Frontal cortex (tissue), 4 donors: ENCODE measurements around the gene ABHD14A. TPM values are rescaled to one million over a fixed set of nuclear protein-coding genes. Genes with fewer than 3 reads are reported as not detected.
"Not testable (repeated sequence)": the region's sequence is repeated elsewhere in the genome, so short reads cannot be mapped to it uniquely, and the experiment has no call there.

Source experiments
- DNase-seq, 2 donors: peaks; one replicate each; pipeline ENCODE4 v3.0.0; 2012; ENCODE audit warnings: low spot score in 2 of 2
- FAIRE-seq: peaks from 2 replicates; lab custom pipeline; 2012; peaks lifted over from hg19 to GRCh38; lab: Jason Lieb, UNC
- total RNA-seq: library from RNA; depleted of rRNA; stranded (reverse); fragments of >200 nt; gene quantifications from one replicate; pipeline ENCODE4 v1.2.3, GENCODE V29; 2014
- donor health status: control.
- donor health status: control.
- donor health status: control.

Gene ABHD14A
- total RNA-seq, 1 donor from 2014 or later = 22.8 TPM

DNA sequence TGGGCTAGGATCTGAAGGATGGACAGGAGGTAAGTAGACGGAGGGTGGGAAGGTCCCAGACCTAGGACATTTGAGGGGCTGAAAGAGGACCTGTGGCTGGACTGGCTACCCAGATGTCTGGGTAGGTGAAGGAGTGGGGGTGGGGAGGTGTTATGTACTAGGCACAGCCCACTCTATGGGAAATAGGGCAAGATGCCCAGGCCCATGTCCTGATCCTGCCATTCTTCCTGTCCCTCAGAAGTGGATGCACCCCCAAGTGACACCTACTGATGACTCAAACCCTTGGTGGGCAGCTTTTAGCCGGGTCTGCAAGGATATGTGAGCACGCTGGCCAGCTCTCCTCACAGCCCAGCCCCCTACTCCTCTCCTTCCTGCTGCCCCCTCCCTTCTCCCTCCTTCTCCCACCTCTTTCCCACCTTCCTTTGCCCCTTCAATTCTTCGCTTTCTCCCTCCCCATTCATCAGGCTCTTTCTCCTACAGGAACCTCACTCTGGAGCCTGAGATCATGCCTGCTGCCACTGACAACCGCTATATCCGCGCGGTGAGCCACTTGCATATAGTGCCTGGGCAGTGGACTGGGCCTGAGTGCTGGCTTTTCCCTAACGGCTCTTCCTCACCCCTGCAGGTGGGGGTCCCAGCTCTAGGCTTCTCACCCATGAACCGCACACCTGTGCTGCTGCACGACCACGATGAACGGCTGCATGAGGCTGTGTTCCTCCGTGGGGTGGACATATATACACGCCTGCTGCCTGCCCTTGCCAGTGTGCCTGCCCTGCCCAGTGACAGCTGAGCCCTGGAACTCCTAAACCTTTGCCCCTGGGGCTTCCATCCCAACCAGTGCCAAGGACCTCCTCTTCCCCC, 13.7 kb downstream of the ABHD14A start:
- FAIRE-seq = no peak
- no peak for DNase-seq

DNA sequence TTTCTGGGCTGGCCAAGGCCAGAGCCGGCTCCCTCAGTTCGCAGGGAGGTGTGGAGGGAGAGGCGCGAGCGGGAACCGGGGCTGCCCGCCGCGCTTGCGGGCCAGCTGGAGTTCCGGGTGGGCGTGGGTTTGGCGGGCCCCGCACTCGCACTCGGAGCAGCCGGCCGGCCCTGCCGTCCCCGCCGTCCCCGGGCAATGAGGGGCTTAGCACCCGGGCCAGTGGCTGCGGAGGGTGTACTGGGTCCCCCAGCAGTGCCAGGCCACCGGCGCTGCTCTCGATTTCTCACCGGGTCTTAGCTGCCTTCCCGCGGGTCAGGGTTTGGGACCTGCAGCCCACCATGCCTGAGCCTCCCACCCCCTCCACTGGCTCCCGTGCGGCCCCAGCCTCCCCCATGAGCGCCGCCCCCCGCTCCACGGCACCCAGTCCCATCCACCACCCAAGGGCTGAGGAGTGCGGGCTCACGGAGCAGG, 15.7 kb downstream of the ABHD14A start:
- DNase-seq, FAIRE-seq: not testable (repeated sequence)

GRCh38 chr3:51992017-51992682, 17.3 kb downstream of the ABHD14A start:
- DNase-seq (no peak), FAIRE-seq (no peak)

GRCh38 chr3:51993657-51994056, 18.8 kb downstream of the ABHD14A start:
- FAIRE-seq, DNase-seq: not testable (repeated sequence)

DNA sequence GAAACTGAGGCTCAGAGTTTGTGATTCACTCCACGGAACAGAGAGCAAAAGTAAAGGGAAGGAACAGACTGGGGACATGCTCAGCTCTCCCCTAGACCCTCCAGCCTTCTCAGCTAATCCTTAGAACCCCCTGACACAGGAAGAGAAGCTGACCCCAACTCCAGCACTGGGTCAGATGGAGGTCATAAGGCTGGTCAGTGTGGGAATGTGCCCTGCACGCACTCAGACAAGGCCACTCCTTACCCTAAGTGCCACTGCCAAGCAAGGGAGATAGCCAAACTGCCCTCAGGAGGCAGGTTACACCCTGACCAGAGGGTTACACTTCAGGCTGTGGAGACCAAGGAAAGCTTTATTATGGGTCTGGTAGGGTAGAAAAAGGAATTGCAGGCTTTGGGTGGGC, 19.7 kb downstream of the ABHD14A start:
- FAIRE-seq (no peak), DNase-seq (no peak)

DNA sequence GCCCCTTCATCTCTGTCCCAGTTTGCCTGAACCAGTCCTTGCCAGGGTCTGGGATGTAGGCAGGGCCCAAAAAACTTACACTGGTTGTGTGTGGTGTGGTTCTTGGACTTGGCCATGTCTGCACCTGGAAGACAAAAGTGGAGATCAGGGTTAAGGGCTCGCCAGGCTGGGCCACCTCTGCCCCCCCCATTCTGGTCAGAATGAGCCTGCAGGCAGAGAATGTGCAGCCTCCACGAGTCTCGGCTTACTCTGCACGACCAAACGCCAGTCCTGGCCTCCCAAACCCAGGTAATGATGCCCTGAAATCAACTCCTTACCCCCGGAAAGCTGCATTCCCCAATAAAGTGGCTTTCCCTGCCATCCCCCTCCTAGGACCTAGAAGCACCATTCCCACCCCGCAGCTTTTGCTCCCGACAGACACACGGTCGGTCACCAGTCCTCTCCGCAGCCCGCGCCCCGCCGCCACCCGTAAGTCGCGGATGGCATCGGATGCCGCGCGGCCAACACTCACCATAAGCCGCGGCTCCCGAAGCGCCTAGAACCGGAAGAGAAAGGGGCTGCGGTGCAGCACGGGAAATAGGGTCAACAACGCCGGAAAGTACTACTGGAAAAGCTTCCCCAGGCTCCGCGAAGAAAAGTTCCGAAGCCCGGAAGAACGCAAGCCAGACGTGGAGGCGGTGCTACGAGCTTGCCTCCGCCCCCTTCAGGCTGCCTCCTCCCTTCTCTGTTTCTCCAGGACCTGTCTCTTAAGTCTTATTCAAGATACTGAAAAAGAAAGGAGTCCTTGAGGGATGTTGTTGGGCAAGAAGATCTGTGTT, 20.7 kb downstream of the ABHD14A start, which contains the start of gene RPL29:
TSS of gene RPL29 (minus strand) at position 550 of the 818 bp plus-strand sequence. CDS start at position 116, 434 bp downstream.
- FAIRE-seq (no peak), DNase-seq (peak; percentile 86 to 93)

GRCh38 chr3:51997172-51997571, 22.3 kb downstream of the ABHD14A start:
- FAIRE-seq (no peak), DNase-seq (no peak)

- FAIRE-seq = no peak
- DNase-seq = no peak
Observed at GRCh38 chr3:51997935-51998596, 23.2 kb downstream of the ABHD14A start.

DNA sequence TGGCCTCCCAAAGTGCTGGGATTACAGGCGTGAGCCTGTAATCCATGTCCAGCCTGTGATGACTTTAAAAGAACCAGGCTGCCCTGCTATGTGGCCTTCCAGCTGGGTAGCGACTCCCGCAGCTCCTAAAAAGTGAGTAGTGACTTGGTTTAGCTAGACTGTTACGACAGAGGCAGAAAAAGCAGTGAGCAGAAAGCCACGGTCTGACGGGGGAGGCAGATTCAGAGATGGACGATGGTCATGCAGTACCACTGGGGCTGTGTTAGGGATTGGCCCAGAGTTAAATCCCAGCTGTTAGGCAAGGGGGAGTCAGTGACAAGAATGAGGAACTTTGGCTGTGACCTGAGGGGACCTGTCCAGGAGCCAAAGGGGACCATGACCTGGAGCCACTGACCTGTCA, 23.9 kb downstream of the ABHD14A start:
- FAIRE-seq = no peak
- DNase-seq = no peak

DNA sequence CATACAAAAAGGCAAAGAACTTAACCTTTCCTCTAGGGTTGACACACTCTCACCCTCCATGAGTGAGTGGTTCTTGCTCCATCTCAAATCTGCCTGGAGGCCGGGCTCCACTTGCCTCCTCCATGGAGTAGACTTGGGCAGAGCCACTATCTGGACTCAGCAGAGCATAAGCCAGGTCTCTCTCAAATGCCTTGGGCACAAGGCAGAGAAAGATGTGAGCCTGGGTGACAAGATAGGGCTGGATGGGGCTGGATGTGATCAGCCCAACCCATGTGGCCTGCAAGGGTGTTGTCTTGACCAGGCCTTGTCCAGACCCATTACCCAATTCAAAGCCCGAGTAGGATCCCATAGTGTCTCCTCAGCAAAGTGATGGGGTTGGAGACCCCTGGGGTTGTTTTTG, 25.0 kb downstream of the ABHD14A start:
- FAIRE-seq (no peak), DNase-seq (no peak)

DNA sequence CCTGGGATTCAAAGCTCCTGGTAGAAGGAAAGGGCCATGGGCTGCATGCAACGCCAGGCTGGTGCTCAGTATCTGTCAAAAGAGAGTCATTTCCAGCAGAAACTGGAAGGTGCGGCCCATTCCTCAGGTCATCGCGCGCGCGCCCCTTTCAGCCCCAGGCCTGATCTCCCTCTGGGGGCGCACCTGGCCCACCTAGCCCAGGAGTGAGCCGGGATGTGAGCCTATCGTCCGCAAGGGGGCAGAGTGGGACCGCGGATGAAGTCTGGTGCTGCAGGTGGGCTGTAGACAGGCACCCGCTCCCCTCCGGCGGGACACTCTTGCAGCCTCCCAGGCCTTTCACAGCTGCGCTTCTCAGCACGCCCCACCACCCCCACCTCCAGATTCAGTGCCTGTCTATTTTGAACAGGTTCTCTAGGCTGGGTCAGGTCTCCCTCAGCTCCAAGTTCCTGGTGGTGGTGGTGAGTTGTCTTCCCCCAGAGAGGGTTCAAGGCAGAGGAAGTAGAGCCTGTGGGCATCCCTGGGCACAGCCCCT, 26.6 kb downstream of the ABHD14A start:
- peak; percentile 72 to 90 for DNase-seq
- no peak for FAIRE-seq

GRCh38 chr3:52002748-52003147, 27.9 kb downstream of the ABHD14A start:
- no peak for DNase-seq
- no peak for FAIRE-seq

DNA sequence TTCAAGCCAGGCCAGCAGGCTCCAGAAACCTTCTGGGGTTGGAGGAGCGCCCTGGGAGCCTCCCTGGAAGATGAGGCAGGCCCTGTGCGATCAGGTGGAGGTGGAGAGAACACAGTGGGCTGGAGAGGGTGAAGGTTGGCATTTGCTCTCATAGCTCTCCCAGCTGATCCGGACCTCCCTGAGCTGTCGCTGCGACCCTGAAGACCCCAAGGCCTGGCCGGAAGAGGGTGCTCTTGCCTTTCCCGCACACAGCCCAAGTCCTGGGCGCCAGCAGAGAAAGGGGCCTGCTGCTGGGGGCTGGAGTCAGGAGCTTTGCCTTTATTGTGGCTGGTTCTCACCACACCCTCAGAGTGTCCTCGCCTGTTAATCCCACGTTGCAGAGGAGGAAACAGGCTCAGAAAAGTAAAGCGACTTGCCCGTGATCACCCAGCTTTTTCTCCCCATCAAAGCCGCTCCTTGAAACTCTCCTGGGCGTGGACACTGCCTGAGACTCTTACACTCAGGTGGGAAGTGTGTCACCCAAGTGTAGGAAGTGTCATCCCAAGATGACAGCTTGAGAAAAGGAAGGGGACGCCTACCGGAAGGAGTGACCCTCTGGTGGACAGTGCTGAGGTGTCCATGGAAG, 29.4 kb downstream of the ABHD14A start:
- DNase-seq = peak; percentile 65 to 76
- FAIRE-seq = no peak

GRCh38 chr3:52004906-52005395, 30.1 kb downstream of the ABHD14A start:
- DNase-seq = no peak
- no peak for FAIRE-seq

GRCh38 chr3:52005571-52005986, 30.7 kb downstream of the ABHD14A start:
- no peak for FAIRE-seq
- peak in 1 of 2 donors; percentile 62 for DNase-seq

DNA sequence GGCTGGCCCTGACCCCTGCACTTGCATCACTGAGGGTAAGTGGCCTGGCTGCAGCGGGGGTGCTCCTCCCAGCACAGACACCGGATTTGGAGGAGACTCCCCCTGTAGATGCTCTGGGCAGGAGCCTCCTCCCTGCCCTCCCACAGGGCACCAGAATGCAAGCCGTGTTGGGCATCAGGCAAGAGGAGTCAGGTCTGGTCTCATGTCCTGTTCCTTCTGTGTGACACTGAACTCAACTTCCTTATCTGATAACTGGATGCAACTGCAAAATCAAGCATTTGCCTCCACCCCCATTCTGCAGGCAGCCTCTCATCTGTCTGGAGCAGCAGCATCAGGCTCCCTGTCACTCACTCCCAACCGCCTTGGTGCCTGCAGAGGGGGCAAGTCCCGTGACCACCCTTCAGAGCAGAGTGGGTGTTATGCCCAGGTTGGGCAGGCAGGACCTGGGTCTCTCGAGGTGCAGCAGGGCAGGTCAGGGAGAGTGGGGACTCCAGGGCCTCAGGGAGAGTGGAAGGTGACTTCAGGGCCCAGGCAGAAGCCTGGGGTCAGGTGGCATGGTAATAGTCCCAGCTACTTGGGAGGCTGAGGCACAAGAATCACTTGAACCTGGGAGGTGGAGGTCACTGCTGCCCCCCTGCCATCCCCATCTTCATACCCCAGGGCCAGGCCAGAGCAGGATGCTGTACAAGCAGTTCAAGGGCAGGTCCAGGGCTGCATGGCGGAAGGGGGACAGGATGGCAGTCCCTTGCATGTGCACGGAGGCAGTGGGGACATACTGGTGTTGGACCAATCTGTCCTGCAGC, 31.4 kb downstream of the ABHD14A start:
- no peak for DNase-seq
- no peak for FAIRE-seq

DNA sequence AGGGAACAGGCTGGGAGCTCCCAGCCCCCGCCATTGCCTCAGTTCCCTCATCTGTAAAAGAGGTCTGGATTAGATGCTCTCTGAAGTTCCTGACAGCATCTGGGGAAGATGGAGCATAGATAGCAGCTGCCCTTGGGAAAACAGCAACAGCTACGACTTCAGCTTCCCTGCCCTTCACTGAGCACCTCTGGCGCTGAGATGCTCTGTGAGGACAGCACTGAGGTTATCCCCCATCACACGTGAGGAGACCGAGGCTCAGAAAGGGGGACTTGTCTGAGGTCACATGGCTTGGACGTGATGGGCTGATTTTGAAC, 31.9 kb downstream of the ABHD14A start:
- FAIRE-seq (no peak), DNase-seq (no peak)

DNA sequence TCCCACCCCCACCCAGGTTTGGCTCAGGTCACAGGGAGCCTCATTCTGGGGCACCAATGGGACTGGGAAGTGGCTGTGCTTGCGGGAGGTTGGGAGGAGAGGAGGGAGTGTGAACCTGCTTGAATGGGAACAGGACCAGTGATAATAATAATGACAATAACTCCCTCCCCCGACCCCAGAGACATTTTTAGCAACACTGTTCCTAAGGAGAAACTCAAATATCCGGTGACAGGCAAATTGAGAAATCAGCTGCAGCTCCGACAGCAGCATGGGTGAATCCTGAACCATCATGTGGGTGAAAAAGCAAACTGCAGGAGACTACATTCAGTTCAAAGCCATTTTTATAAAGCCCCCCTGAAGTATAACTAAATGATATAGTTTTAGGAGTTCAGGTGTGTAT, 32.4 kb downstream of the ABHD14A start:
- no peak for FAIRE-seq

More for the DNA sequence above, 32.4 kb downstream of the ABHD14A start:
- DNase-seq = no peak
